IPS DF 4.7 (cell line): ENCODE measurements around the gene DNAJB1.
"Not testable (repeated sequence)": the region's sequence is repeated elsewhere in the genome, so short reads cannot be mapped to it uniquely, and the experiment has no call there.

Source experiments
- DNase-seq: peaks from one replicate; pipeline ENCODE4 v3.0.0-alpha.2; 2013; ENCODE audit warnings: low spot score; ENCODE audit errors: extremely low read depth

The DNAJB1 gene

DNA sequence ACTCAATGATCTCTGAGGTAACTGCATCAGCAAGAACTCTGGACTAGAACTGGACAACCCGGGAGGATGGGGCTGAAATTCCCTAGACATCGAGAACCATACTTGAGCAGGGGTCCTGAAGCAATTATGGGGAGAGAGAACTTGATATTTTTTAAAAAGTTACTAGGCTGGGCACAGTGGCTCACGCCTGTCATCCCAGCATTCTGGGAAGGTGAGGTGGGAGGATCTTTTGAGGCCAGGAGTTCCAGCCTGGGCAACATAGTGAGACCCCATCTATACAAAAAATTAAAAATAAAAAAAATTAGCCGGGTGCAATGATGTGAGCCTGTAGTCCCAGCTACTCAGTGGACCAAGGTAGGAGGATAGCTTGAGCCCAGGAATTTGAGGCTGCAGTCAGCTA is 2.3 kb upstream of the DNAJB1 start:
- DNase-seq: no peak

GRCh38 chr19:14519860-14520407 is 1.7 kb upstream of the DNAJB1 start:
- DNase-seq: no peak

GRCh38 chr19:14519245-14519859 is 1.2 kb upstream of the DNAJB1 start:
- DNase-seq: no peak

DNA sequence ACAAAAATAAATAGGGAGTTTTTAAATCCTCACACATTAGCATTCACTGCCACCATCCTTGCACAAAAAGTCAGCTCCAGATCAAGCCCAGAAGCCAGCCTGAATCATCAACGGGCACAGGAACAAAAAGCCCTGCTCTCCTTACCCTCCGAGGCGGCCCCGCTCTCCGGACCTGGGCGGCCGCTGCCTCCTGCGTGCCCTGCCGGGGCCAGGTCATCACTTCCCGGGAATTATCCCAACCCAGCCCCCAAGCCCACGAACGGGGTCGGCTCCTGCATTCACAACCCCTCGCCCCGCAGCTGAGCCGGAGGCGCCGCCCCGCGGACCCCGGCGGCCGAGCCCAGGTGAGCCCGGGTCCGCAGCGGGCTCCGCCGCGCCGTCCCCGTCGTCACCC is 754 bp downstream of the DNAJB1 start:
- no peak for DNase-seq

DNA sequence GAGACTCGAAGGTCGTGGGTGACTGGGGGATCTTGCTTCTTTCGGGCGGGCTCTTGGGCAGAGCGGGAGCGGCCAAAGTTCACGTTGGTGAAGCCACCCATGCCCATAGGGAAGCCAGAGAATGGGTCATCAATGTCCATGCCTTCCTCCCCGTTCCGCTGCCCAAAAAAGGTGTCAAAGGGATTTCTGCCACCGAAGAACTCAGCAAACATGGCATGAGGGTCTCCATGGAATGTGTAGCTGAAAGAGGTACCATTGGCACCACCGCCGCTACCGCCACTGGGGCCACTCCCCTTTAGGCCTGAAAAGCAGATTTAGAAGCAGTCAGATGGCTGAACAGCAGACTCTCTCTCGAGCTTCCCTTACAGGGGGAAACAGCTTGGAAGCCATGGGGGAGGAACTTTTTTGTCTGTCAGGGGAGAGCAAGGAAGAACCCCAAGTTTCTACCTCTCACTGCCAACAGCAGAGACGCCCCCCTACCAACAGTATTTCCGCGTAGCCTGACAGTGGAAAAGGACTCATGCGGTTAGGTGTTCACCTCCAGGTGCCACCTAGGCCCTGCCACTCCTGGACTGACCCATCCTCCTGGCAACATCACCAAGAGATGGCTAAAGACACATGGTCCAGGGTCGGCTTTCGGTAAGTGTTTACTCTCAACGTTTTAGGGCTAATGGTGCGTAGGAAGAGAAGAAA is 1.3 kb downstream of the DNAJB1 start:
- DNase-seq: no peak

- DNase-seq: no peak
Measured at GRCh38 chr19:14516048-14516534, 2.1 kb downstream of the DNAJB1 start.

DNA sequence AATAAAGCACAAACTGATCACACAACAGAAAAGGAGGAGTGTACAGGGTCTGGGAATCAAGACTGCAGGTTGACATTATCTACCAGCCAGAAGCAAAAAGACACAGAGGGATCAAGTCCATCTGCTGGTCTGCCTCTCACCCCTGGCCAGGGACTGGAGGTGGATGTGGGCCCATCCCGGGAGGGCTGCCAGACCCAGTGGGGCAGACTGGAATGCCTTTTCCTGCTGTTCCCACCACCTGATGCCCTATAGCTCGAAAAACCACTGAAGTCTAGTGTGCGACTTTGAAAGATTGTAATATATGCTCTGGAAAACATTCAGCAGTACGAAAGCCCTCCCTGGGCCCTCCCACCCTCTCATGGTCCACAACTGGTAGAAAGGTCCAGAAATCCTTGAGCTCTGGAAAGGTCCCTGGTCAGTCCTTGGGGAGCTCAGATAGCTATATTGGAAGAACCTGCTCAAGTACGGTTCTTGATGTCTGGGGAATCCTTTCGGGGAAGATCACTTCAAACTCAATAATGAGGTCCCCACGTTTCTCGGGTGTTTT is 2.6 kb downstream of the DNAJB1 start:
- no peak for DNase-seq

DNA sequence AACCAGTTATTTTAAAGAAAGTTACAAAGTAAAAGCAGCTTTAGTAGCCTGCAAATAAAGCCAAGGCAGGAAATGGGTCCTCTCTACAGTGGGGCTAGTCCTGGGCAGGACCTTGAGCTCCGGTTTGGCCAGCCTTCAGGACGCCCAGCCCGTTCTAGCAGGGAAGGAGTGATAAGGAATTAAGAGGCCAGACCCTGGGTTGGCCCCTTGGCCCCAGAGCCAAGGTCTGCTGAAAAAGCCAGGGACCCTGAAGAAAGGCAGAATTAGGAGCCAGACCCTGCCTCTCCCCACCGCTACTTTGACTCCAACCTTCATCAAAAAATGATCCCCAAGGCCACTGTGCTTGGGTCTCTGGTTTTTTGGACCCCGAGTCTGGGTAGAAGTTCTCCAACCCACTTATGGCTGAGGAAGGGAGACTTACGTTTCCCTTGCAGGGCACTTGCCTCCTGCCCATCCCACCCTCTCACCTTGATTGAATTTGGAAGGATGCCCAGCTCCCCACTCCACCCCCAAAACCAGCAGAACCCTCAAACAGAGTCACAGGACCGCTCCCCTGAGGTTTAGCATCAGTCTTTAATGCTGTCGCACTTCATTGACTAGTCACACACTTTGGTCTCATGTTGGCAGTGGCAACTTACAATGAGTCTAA is 3.9 kb downstream of the DNAJB1 start:
- no peak for DNase-seq

- DNase-seq: no peak
Measured at GRCh38 chr19:14512406-14512961, 5.7 kb downstream of the DNAJB1 start.

GRCh38 chr19:14511229-14511593 is 7.0 kb downstream of the DNAJB1 start:
- DNase-seq: no peak

- DNase-seq: no peak
Measured at GRCh38 chr19:14510311-14511228, 7.6 kb downstream of the DNAJB1 start.

- DNase-seq: no peak
Measured at GRCh38 chr19:14507704-14508542, 10.3 kb downstream of the DNAJB1 start.

GRCh38 chr19:14505488-14506239 is 12.5 kb downstream of the DNAJB1 start:
- no peak for DNase-seq

DNA sequence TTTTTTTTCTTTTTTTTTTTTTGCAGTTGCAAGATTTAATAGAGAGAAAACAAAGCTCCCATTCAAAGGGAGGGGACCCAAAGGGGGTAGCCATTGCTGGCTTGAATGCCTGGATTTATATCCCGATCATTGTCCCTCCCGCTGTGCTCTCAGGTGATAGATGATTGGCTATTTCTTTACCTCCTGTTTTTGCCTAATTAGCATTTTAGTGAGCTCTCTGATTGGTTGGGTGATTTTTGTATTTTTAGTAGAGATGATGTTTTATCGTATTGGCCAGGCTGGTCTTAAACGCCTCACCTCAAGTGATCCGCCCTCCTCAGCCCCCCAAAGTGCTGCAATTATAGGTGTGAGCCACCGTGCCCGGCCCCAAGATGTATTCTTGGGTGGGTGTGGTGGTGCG is 13.6 kb downstream of the DNAJB1 start:
- DNase-seq: not testable (repeated sequence)

GRCh38 chr19:14503285-14503684 is 14.9 kb downstream of the DNAJB1 start:
- no peak for DNase-seq

DNA sequence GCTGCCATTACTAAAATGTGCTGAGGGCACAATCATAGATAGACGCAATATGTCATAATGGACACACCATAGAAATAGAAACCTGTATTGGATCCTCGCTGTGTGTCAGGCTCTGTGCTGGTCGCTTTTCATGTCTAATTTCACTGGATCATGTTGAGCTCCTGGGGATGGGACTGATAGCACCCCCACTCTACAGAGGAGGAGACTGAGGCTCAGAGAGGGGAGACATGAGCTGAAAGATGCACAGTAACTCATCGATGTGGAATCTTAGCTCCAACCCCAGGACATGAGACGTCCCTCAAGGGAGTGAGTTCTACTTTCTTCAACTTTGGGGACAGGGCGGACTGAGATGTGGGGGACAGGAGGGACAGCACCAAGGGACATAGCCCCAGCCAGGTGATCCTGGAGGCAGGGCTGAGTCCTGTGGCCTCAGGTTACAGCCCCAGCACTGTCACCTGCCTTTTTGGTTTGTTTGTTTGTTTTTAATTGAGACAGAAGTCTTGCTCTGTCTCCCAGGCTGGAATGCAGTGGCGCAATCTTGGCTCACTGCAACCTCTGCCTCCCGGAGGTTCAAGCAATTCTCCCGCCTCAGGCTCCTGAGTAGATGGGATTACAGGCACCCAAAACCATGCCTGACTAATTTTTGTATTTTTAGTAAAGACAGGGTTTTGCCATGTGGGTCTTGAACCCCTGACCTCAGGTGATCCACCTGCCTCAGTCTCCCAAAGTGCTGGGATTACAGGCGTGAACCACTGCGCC is 15.7 kb downstream of the DNAJB1 start:
- DNase-seq: no peak

DNA sequence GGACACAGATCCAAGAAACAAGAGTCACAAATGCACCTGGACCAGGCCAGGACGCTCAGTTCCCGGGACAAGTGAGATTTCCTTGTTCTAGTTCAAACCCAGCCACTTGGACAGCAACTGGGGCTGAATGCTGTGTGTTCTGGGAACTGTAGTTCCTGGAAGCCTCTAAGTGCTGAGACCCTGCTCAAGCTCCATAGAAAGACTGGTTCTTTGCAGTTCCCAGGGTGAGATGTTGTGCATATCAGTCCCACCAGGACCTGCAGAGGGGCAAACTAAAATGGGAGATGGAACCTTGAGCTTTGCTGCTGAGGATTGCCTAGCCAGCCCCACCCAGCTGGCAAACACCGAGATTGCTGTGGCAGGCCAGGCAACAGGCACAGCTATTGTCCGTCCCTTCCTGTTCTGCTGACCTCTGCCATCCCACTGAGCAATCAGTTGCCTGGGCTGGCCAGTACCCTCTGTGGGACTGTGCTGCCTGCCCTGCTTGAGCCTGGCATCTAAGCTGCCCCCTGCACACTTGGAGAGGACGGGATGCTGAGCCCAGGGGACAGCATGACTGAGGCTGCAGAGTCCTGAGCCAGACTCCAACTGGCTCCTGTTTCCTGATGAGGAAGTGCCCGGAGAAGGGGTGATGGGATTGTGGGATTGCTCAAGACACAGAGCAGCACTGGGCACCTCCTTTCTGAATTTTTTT is 20.8 kb downstream of the DNAJB1 start:
- DNase-seq: no peak

DNA sequence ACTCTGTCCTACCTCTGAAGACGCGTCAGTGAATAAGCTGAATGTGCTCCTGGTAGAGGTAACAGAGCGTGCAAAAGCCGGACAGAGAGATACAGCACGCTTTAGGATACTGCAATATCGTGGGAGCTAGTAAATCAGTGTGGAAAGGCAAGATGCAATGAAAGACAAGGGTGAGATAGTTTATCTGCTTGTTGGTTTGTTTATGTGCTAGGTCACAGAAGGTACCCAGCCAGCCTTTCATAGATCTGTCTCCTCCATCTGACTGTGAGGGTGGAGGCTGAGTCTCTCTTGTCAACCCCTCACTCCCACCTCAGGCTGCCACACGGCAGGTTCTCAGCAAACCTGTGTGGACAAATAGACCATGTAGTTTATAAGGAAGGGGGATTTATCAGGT is 21.4 kb downstream of the DNAJB1 start:
- no peak for DNase-seq
